T1000 (cell line): ENCODE data around the gene RFX1.

ENCODE experiments used
- DNase-seq: peaks from one replicate; lab custom pipeline; 2025; ENCODE audit warnings: mixed read lengths; lab: John Stamatoyannopoulos, UW

Gene RFX1

DNA sequence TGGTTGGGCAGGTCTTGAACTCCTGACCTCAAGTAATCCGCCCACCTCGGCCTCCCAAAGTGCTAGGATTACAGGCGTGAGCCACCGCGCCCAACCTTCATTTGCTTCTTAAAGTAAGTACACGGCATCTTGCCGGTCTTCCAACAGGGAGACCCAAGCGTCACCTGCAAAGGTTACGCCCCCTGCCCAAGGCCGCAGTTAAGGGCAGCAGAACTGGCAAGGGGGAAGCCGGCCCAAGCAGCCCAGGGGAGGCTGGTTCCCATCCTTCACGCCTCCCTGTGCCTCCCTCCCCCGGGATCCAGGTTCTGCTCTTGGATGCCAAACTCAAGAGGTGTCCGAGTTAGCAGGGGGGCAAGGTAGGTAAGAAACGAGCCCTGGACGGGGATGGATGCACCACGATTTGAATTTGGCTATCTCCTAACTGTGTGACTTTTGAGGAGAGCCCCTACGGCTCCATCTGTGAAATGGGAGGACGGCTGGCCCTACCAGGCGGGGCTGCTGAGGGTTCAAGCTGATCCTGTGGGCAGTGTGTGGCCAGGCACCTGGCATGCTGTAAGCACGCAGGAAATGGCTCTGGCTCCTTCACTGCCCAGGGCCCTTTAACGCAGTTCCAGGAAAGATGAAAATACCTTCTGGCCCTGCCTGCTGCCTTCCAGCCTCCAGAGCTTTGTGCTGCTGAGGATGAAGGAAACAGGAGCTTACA, 9.0 kb downstream of the RFX1 start:
- DNase-seq: no peak

DNA sequence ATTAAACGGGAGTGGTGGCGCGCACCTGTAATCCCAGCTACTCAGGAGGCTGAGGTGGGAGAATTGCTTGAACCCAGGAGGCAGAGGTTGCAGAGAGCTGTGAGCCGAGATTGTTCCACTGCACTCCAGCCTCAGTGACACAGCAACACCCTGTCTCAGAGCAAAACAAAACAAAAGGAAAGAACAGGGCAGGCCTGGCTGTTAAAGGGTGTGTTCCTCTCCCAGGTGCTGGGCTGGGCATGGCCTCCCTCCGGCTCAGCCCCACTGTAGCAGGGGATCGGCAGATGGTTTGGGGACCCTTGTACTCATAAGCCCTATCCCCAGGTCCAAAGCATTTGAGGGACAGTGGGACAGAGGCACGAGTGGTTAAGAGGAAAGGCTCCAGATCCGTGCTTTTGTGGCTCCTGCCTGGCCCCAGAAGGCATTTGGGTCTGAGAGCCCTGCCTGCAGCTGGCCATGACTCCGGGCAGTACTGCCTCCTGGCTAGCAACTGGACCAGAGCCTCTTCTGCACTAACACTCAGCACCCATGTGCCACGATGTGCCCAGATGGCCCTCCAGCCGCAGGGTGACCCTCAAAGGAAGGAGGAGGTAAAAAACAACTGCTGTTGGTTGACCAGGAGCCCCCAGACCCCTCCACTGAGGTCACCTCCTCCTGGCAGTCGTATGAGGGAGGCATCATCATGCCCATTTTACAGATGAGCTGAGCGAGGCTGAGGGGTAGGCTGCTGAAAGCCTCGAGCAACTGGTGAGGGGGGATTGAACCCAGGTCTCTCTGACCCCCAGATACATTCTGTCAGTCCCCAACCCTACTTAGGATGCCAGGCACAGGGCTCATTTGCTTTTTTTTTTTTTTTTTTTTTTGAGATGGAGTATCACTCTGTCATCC, 10.0 kb downstream of the RFX1 start:
- no peak for DNase-seq

- no peak for DNase-seq
Observed at GRCh38 chr19:13995017-13995728, 10.9 kb downstream of the RFX1 start.

DNA sequence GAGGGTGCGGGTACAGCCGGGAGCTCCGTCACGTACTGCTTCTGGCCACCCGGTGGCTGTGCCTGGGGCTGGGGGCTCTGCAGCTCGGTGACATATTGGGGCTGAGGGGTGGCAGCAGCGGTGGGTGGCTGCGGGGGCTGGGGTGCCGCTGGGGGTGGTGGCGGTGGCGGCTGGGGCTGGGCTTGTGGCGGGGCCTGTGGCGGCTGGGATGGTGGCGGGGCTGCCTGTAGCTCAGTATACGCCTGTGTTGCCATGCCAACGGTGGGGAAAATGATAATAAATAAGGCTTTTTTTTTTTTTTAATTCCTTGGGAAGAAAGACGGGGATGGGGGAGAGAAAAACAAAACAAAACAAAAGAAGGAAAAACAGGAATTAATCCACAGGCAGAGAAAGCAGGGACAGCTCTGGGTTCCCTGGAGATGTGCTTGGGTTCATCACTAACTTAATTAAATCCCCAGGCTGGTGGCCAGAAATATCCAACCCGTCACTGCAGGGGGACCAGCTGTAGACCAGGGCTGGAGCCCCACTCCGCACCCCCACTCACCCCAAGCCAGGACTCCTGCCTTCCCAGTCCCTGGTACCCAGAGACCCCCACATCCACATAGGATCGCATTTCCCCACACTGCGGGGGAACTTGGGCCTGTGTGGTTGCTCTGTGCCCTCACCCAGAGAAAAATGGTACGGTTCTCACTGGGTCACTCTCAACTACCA, 12.4 kb downstream of the RFX1 start:
- DNase-seq: no peak

- DNase-seq: no peak
Observed at GRCh38 chr19:13992025-13992424, 14.1 kb downstream of the RFX1 start.

GRCh38 chr19:13990085-13990484, 16.0 kb downstream of the RFX1 start:
- no peak for DNase-seq

DNA sequence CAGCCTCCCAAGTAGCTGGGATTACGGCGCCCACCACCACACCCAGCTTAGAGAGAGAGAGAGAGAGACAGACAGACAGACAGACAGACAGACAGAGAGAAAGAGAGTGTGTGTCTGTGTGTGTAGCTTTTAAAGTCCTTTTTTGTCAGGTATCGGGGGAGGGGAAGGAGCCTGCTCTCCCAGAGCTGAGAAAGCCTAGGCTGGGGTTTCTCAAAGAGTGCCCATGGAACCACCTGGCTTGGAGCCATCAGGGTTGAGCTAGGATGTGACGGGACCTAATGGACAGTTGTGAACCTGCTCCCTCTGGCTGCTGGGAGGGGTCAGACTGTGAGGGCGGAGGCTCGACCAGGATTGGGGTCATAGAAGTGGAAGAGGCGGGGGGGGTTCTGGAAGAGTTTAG, 16.6 kb downstream of the RFX1 start:
- no peak for DNase-seq

DNA sequence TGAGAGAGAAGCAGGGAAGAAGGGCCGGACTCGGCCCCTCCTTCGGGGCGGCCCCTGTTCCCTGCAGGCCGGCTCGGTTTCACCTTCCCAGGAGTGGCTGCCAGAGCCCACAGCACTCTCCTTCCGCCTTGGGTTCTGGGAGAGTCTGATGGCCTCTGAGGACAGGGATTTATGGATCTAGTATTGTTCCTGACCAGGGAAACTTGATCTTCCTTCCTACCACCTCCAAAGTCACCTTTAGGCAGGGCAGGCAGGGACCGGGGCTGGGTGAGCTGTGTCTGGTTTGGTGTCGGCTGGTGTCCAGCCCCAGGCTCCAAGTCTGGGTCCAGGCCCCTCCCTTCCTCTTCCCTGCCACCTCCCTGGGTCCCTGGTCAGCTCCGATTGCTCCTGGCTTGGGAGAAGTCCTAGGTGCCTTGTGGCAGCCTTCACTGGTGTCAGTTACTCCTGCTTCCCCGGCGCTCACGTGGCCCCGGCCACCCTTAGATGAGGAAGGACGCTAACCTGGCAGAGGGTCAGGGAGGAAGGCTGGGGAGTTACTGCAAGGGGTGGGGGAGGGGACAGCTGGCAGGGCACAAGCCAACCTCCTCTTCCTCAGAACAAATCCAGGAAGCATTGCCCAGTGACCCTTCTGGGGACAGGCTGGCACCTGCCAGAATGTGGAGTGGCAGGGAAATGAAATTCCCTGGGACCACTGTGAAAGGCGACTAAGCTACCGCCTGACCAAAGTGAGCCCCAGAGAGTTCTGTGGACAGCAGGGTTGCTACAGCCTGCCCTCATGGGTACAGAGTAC, 18.8 kb downstream of the RFX1 start:
- no peak for DNase-seq

GRCh38 chr19:13986348-13986904, 19.7 kb downstream of the RFX1 start:
- no peak for DNase-seq

GRCh38 chr19:13985771-13986347, 20.3 kb downstream of the RFX1 start:
- no peak for DNase-seq

DNA sequence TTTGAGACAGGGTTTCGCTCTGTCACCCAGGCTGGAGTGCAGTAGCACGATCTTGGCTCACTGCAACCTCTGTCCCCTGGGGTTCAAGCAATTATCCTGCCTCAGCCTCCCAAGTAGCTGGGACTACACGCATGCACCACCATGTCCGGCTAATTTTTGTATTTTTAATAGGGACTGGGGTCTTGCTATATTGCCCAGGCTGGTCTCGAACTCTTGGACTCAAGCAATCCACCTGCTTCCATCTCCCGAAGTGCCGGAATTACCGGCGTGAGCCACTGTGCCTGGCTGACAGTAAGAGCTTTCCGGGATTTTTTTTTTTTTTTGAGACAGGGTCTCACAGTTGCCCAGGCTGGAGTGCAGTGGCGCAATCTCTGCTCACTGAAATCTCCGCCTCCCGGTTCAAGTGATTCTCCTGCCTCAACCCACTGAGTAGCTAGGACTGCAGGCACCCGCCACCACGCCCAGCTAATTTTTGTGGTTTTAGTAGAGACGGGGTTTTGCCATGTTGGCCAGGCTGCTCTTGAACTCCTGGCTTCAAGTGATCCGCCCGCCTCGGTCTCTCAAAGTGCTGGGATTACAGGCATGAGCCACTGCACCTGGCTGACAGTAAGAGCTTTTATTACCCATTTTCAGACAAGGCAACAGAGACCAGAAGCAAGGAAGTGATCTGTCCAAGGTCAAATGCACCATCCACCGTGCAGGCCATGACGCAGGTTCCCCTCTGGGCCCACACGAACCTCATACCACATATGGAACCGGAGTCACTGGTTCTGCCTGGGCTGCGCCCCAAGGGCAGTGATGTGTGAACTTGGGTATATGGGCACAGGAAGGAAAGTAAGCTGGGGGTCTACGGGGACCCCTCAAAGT, 21.0 kb downstream of the RFX1 start:
- DNase-seq: no peak

- DNase-seq: no peak
Observed at GRCh38 chr19:13984186-13984585, 21.9 kb downstream of the RFX1 start.

- DNase-seq: no peak
Observed at GRCh38 chr19:13983213-13983889, 22.8 kb downstream of the RFX1 start.

DNA sequence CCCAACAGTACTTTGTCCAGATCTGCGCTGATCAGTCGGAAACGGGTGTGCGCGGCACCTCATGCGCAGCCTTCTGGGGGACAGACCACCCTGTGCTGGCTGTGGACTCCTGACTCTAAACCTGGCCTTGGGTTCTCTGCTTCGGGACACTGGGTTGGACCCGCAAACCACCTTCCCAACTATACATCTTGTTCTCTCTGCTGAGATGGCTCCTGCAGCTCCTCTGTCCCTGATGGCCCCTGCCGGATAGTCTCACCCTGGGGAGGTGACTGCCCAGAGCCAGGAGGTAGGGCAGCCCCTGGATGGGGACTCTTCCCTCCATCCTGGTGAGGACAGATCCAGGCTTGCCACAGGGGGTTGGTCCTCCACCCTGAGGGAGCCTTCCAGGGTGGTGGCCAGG, 23.3 kb downstream of the RFX1 start:
- DNase-seq: no peak

- DNase-seq: no peak
Observed at GRCh38 chr19:13981988-13982501, 24.1 kb downstream of the RFX1 start.

DNA sequence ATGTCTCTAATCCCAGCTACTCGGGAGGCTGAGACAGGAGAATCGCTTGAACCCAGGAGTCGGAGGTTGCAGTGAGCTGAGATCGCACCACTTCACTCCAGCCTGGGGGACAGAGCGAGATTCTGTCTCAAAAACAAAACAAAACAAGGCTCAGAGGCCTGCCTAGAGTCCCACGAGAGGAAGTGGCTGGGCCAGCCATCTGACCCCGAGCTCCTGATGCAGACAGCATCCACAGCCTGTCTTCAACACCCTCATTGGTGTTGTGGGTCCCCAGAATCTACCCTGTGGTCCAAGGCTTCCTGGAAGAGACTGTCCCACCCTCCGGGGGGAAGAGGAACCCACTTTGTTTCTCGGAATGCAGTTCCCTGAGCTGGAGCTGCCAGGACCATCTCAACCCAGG, 24.7 kb downstream of the RFX1 start:
- no peak for DNase-seq

DNA sequence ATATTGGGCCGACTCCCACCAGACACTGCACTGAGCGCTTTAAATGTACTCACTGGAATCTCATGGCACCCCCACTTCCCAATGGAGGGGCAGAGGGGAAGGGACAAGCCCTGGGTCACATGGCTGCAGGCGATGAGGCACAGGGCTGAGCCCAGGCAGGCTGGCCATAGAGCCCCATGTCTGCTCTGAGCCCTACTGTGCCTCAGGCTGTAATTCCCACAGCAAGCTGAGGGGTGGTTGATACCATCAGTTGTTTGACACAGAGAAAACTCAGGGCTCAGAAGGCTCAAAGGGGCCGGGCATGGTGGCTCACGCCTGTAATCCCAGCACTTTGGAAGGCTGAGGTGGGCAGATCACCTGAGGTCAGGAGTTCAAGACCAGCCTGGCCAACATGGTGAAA, 25.1 kb downstream of the RFX1 start:
- DNase-seq: no peak

- DNase-seq: no peak
Observed at GRCh38 chr19:13980340-13980739, 25.8 kb downstream of the RFX1 start.

- no peak for DNase-seq
Observed at GRCh38 chr19:13979686-13980085, 26.4 kb downstream of the RFX1 start.
